ENCODE data around the gene IFNA5.

Gene IFNA5

GRCh38 chr9:21305213-21305612, at the start of gene IFNA5:
TSS of gene IFNA5 (minus strand) at chr9:21305313. CDS start at chr9:21305256, 57 bp downstream.
- Histone ChIP-seq H3K79me2 (ENCODE audit: insufficient read depth, low read length) (no peaks in the 10 kb centered on the region), H3F3A (ENCODE audit: insufficient read depth) (no peaks in the 10 kb centered on the region), H3K4me2 (ENCODE audit: low read depth, low read length, poor library complexity, severe bottlenecking) (no peak within 1 kb of the TSS), H3K9ac (ENCODE audit: low read length) (no peak within 1 kb of the TSS), H3K27me3 (ENCODE audit: low read length) (no peaks in the 10 kb centered on the region; the same call in 1 of the 2 replicates), H3K27ac (ENCODE audit: low read depth, low read length) (no peak within 1 kb of the TSS), H3K36me3 (ENCODE audit: low read length) (no peaks in the 10 kb centered on the region), H3K9me3 (ENCODE audit: insufficient read depth, low read length) (no peaks in the 10 kb centered on the region), H3K9me2 (replicated peaks; ENCODE audit: insufficient read depth, low read length) (no peaks in the 10 kb centered on the region), H2AFZ (ENCODE audit: low read depth, low read length, severe bottlenecking) (no peak within 1 kb of the TSS), H4K20me1 (ENCODE audit: low read depth, low read length) (no peaks in the 10 kb centered on the region), H3K4me3 (ENCODE audit: insufficient read depth, low read length, poor library complexity, severe bottlenecking) (no peak within 1 kb of the TSS)
- TF ChIP-seq EZH2phosphoT487 (conservative IDR thresholded peaks at IDR 0.05; ENCODE audit: low read length) (no peak), CTCF (IDR thresholded peaks at IDR 0.05; ENCODE audit: insufficient read depth, low read length, poor library complexity, severe bottlenecking) (no peak)

GRCh38 chr9:21350787-21351186, 45.7 kb upstream of the IFNA5 start, which contains the start of gene IFNA6:
TSS of gene IFNA6 (minus strand) at chr9:21350887. CDS start at chr9:21350887, 0 bp downstream.
- TF ChIP-seq CTCF (IDR thresholded peaks at IDR 0.05; ENCODE audit: insufficient read depth, low read length, poor library complexity, severe bottlenecking), result no peak
- TF ChIP-seq EZH2phosphoT487 (conservative IDR thresholded peaks at IDR 0.05; ENCODE audit: low read length), result no peak
- Histone ChIP-seq H4K20me1 (ENCODE audit: low read depth, low read length) (no peaks in the 10 kb centered on the region), H3K27me3 (ENCODE audit: low read length) (no peaks in the 10 kb centered on the region), H3K4me3 (ENCODE audit: insufficient read depth, low read length, poor library complexity, severe bottlenecking) (no peak within 1 kb of the TSS), H3K36me3 (ENCODE audit: low read length) (no peaks in the 10 kb centered on the region), H3K79me2 (ENCODE audit: insufficient read depth, low read length) (no peaks in the 10 kb centered on the region), H3F3A (ENCODE audit: insufficient read depth) (no peaks in the 10 kb centered on the region), H2AFZ (ENCODE audit: low read depth, low read length, severe bottlenecking) (no peak within 1 kb of the TSS), H3K9ac (ENCODE audit: low read length) (no peak within 1 kb of the TSS), H3K27ac (ENCODE audit: low read depth, low read length) (no peak within 1 kb of the TSS), H3K9me2 (replicated peaks; ENCODE audit: insufficient read depth, low read length) (no peaks in the 10 kb centered on the region), H3K4me2 (ENCODE audit: low read depth, low read length, poor library complexity, severe bottlenecking) (no peak within 1 kb of the TSS), H3K9me3 (ENCODE audit: insufficient read depth, low read length) (no peaks in the 10 kb centered on the region)

GRCh38 chr9:21348430-21348970, 43.4 kb upstream of the IFNA5 start:
- Histone ChIP-seq H4K20me1 (ENCODE audit: low read depth, low read length) (no peaks in the 10 kb centered on the region), H3K79me2 (ENCODE audit: insufficient read depth, low read length) (no peaks in the 10 kb centered on the region), H3K4me2 (ENCODE audit: low read depth, low read length, poor library complexity, severe bottlenecking) (no peak overlapping the region), H3K9me3 (ENCODE audit: insufficient read depth, low read length) (0 out of 2 replicates have a peak, but pooled peaks cover 6% of the 10 kb centered on the region), H3K27me3 (ENCODE audit: low read length) (no peaks in the 10 kb centered on the region), H3K9me2 (replicated peaks; ENCODE audit: insufficient read depth, low read length) (no peaks in the 10 kb centered on the region), H3K9ac (ENCODE audit: low read length) (no peak overlapping the region), H3F3A (ENCODE audit: insufficient read depth) (no peaks in the 10 kb centered on the region), H3K27ac (ENCODE audit: low read depth, low read length) (no peak overlapping the region), H3K36me3 (ENCODE audit: low read length) (no peaks in the 10 kb centered on the region), H3K4me3 (ENCODE audit: insufficient read depth, low read length, poor library complexity, severe bottlenecking) (no peak overlapping the region), H2AFZ (ENCODE audit: low read depth, low read length, severe bottlenecking) (no peak overlapping the region)
- no peak for TF ChIP-seq CTCF (IDR thresholded peaks at IDR 0.05; ENCODE audit: insufficient read depth, low read length, poor library complexity, severe bottlenecking)
- TF ChIP-seq EZH2phosphoT487 (conservative IDR thresholded peaks at IDR 0.05; ENCODE audit: low read length), result no peak

All from SU-DHL-6 (cell line).